Bronchial epithelial cell (primary cell): ENCODE measurements around the gene ZRANB3. TPM values are rescaled to one million over a fixed set of nuclear protein-coding genes. Genes with fewer than 3 reads are reported as not detected.

Source experiments
- DNase-seq: peaks from one replicate; pipeline ENCODE4 v3.0.0-alpha.2; 2010; ENCODE audit warnings: low read depth
- FAIRE-seq: peaks from 2 replicates; lab custom pipeline; 2011; peaks lifted over from hg19 to GRCh38; lab: Jason Lieb, UNC
- H3K27me3 ChIP-seq: 2 replicates; pipeline ENCODE4 v1.5.1; 2011; ENCODE audit warnings: low read length; ENCODE audit not compliant: control insufficient read depth, insufficient read depth
- H3K36me3 ChIP-seq: 2 replicates; pipeline ENCODE4 v1.5.1; 2011; ENCODE audit warnings: low read length; ENCODE audit not compliant: control insufficient read depth, insufficient read depth
- H3K4me3 ChIP-seq: 2 replicates; pipeline ENCODE4 v1.5.1; 2011; ENCODE audit warnings: mild to moderate bottlenecking, low read depth, low read length, control low read depth
- CTCF ChIP-seq: IDR thresholded peaks from 2 replicates; pipeline ENCODE4 v1.5.1; 2011; ENCODE audit warnings: mild to moderate bottlenecking, moderate library complexity, low read length, control low read depth, inconsistent platforms; ENCODE audit not compliant: insufficient read depth, severe bottlenecking
- total RNA-seq: library from RNA; depleted of rRNA; stranded (reverse); fragments of >200 nt; gene quantifications from 2 replicates; pipeline ENCODE4 v1.2.1, GENCODE V29; 2014

The ZRANB3 gene
- total RNA-seq, result 2.8 and 5.5 TPM in 2 replicates

- FAIRE-seq (no peak), DNase-seq (peak; percentile 98)
- TF ChIP-seq CTCF, result no peak
- Histone ChIP-seq H3K27me3 (no peaks in the 10 kb centered on the region), H3K4me3 (peak within 1 kb of the TSS; percentile 95), H3K36me3 (no peaks in the 10 kb centered on the region)
Observed at GRCh38 chr2:135530313-135531230, at the start of gene ZRANB3. TSS of gene ZRANB3 (minus strand) at chr2:135531218.

GRCh38 chr2:135573620-135574019 is 42.6 kb upstream of the ZRANB3 start:
- no peak for TF ChIP-seq CTCF
- no peak for DNase-seq
- H3K27me3 ChIP-seq, result no peaks in the 10 kb centered on the region
- FAIRE-seq, result no peak
- H3K4me3 ChIP-seq, result no peak overlapping the region
- peaks cover 2% of the 10 kb centered on the region for H3K36me3 ChIP-seq

- DNase-seq, result no peak
- no peak overlapping the region for H3K4me3 ChIP-seq
- no peaks in the 10 kb centered on the region for H3K27me3 ChIP-seq
- TF ChIP-seq CTCF, result no peak
- H3K36me3 ChIP-seq, result peaks cover 4% of the 10 kb centered on the region
- FAIRE-seq, result no peak
Observed at GRCh38 chr2:135570884-135571283, 39.9 kb upstream of the ZRANB3 start.

GRCh38 chr2:135563793-135564192 is 32.8 kb upstream of the ZRANB3 start:
- no peak for FAIRE-seq
- peak; percentile 59 for DNase-seq
- Histone ChIP-seq H3K4me3 (no peak overlapping the region), H3K36me3 (peaks cover 5% of the 10 kb centered on the region), H3K27me3 (no peaks in the 10 kb centered on the region)
- TF ChIP-seq CTCF, result no peak

GRCh38 chr2:135561925-135562324 is 30.9 kb upstream of the ZRANB3 start:
- DNase-seq, result no peak
- Histone ChIP-seq H3K36me3 (peaks cover 5% of the 10 kb centered on the region), H3K4me3 (no peak overlapping the region), H3K27me3 (no peaks in the 10 kb centered on the region)
- TF ChIP-seq CTCF, result no peak
- no peak for FAIRE-seq
